HEK293 (cell line): ENCODE data around the gene TTLL3.

Experiments used
- CTCF ChIA-PET: fragments of 350-600 bp; formaldehyde crosslinking; extraction: SDS; loops from one replicate; lab custom pipeline; 2021; ENCODE audit warnings: antibody characterized with exemption; lab: Yijun Ruan, JAX
- POLR2A ChIA-PET: fragments of 300-600 bp; formaldehyde crosslinking; extraction: SDS; loops from one replicate; lab custom pipeline; 2020; ENCODE audit warnings: antibody characterized with exemption, inconsistent platforms; lab: Yijun Ruan, JAX
- H3K27ac ChIP-seq: fragments of 200-500 bp; sonication (Bioruptor generic); 2 replicates; pipeline ENCODE4 v1.5.1; 2014; ENCODE audit warnings: low read depth, low read length, control low read depth, inconsistent platforms; ENCODE audit errors: extremely low read depth
- H3K36me3 ChIP-seq, 2 experiments: fragments of 200-500 bp in 1 of 2; sonication (Bioruptor generic) in 1 of 2; 1 replicate in 1 of 2; 2 replicates in 1 of 2; pipeline ENCODE4 v1.5.1; 2014 to 2017; ENCODE audit warnings: inconsistent platforms in 2 of 2, low read length in 2 of 2; ENCODE audit not compliant: control insufficient read depth in 2 of 2, insufficient read depth in 1 of 2
- H3K4me1 ChIP-seq: fragments of 200-500 bp; sonication (Bioruptor generic); 2 replicates; pipeline ENCODE4 v1.5.1; 2014; ENCODE audit warnings: mild to moderate bottlenecking, low read length, inconsistent platforms; ENCODE audit not compliant: control insufficient read depth, insufficient read depth
- H3K4me3 ChIP-seq: 2 replicates; pipeline ENCODE4 v1.5.1; 2011; ENCODE audit warnings: low read depth, mild to moderate bottlenecking, control low read depth, low read length, moderate library complexity
- H3K9me3 ChIP-seq: fragments of 200-500 bp; sonication (Bioruptor generic); 2 replicates; pipeline ENCODE4 v1.5.1; 2014; ENCODE audit warnings: low read depth, low read length, inconsistent platforms; ENCODE audit not compliant: control insufficient read depth, insufficient read depth
- EGR2 ChIP-seq: fragments of 450-650 bp; formaldehyde crosslinking; IDR thresholded peaks from 2 replicates; pipeline ENCODE4 v1.5.1; 2016; ENCODE audit warnings: low read depth, missing biosample characterization, missing genetic modification characterization
- GLIS2 ChIP-seq: fragments of 450-650 bp; formaldehyde crosslinking; IDR thresholded peaks from 2 replicates; pipeline ENCODE4 v1.5.1; 2016; ENCODE audit warnings: missing biosample characterization, missing genetic modification characterization
- IKZF3 ChIP-seq: fragments of 450-650 bp; IDR thresholded peaks from 2 replicates; pipeline ENCODE4 v1.5.0; 2018; ENCODE audit warnings: missing biosample characterization, mild to moderate bottlenecking, missing genetic modification characterization, moderate library complexity
- KLF7 ChIP-seq: fragments of 450-650 bp; formaldehyde crosslinking; IDR thresholded peaks from 2 replicates; pipeline ENCODE4 v1.5.1; 2016; ENCODE audit warnings: missing biosample characterization, missing genetic modification characterization, borderline replicate concordance
- KLF8 ChIP-seq: fragments of 450-650 bp; formaldehyde crosslinking; IDR thresholded peaks from 2 replicates; pipeline ENCODE4 v1.5.1; 2016; ENCODE audit warnings: missing biosample characterization, missing genetic modification characterization
- OSR2 ChIP-seq: fragments of 450-650 bp; formaldehyde crosslinking; IDR thresholded peaks from 2 replicates; pipeline ENCODE4 v1.5.1; 2016; ENCODE audit warnings: missing biosample characterization, missing genetic modification characterization
- PATZ1 ChIP-seq: fragments of 450-650 bp; formaldehyde crosslinking; IDR thresholded peaks from 2 replicates; pipeline ENCODE4 v1.5.1; 2016; ENCODE audit warnings: missing biosample characterization, missing genetic modification characterization
- SCRT1 ChIP-seq: fragments of 450-650 bp; formaldehyde crosslinking; IDR thresholded peaks from 2 replicates; pipeline ENCODE4 v1.5.1; 2016; ENCODE audit warnings: missing biosample characterization, missing genetic modification characterization, borderline replicate concordance
- SETDB1 ChIP-seq: IDR thresholded peaks from one replicate; pipeline ENCODE4 v1.6.1; 2017; ENCODE audit warnings: mild to moderate bottlenecking, low read length, moderate library complexity, mixed read lengths; ENCODE audit not compliant: insufficient read length
- SP3 ChIP-seq: fragments of 450-650 bp; formaldehyde crosslinking; IDR thresholded peaks from 2 replicates; pipeline ENCODE4 v1.5.1; 2016; ENCODE audit warnings: missing biosample characterization, missing genetic modification characterization
- ZBTB17 ChIP-seq: fragments of 450-650 bp; formaldehyde crosslinking; IDR thresholded peaks from 2 replicates; pipeline ENCODE4 v1.5.1; 2016; ENCODE audit warnings: missing biosample characterization, missing genetic modification characterization
- ZBTB26 ChIP-seq: fragments of 450-650 bp; formaldehyde crosslinking; optimal IDR thresholded peaks from 2 replicates; pipeline ENCODE3; 2016; ENCODE audit warnings: missing biosample characterization, mild to moderate bottlenecking, missing genetic modification characterization
- ZBTB48 ChIP-seq: fragments of 450-650 bp; formaldehyde crosslinking; IDR thresholded peaks from 2 replicates; pipeline ENCODE4 v1.5.1; 2016; ENCODE audit warnings: missing biosample characterization, missing genetic modification characterization
- ZBTB8A ChIP-seq: fragments of 450-650 bp; formaldehyde crosslinking; IDR thresholded peaks from 2 replicates; pipeline ENCODE4 v1.5.1; 2016; ENCODE audit warnings: missing biosample characterization, missing genetic modification characterization
- ZEB2 ChIP-seq: fragments of 450-650 bp; formaldehyde crosslinking; IDR thresholded peaks from 2 replicates; pipeline ENCODE4 v1.5.1; 2016; ENCODE audit warnings: missing biosample characterization, missing genetic modification characterization
- ZIC2 ChIP-seq: fragments of 450-650 bp; formaldehyde crosslinking; IDR thresholded peaks from 2 replicates; pipeline ENCODE4 v1.5.1; 2016; ENCODE audit warnings: missing biosample characterization, missing genetic modification characterization
- ZNF133 ChIP-seq: fragments of 450-650 bp; formaldehyde crosslinking; IDR thresholded peaks from 2 replicates; pipeline ENCODE4 v1.5.1; 2016; ENCODE audit warnings: missing biosample characterization, missing genetic modification characterization
- ZNF202 ChIP-seq: fragments of 450-650 bp; formaldehyde crosslinking; IDR thresholded peaks from 2 replicates; pipeline ENCODE4 v1.5.1; 2016; ENCODE audit warnings: missing biosample characterization, missing genetic modification characterization, borderline replicate concordance
- ZNF266 ChIP-seq: fragments of 450-650 bp; formaldehyde crosslinking; IDR thresholded peaks from 2 replicates; pipeline ENCODE4 v1.5.1; 2016; ENCODE audit warnings: missing biosample characterization, missing genetic modification characterization, low read depth
- ZNF274 ChIP-seq, 2 experiments: fragments of 200-500 bp in 1 of 2; fragments of 450-650 bp in 1 of 2; sonication (Bioruptor generic) in 1 of 2; formaldehyde crosslinking in 1 of 2; IDR thresholded peaks; 2 replicates each; pipeline versions ENCODE4 v1.5.1 to v1.6.1; 2014 to 2016; ENCODE audit warnings: borderline replicate concordance in 1 of 2, inconsistent platforms in 1 of 2, low read length in 1 of 2, missing biosample characterization in 1 of 2, missing genetic modification characterization in 1 of 2
- ZNF423 ChIP-seq: fragments of 450-650 bp; formaldehyde crosslinking; IDR thresholded peaks from 2 replicates; pipeline ENCODE4 v1.5.1; 2016; ENCODE audit warnings: missing biosample characterization, missing genetic modification characterization
- ZNF560 ChIP-seq: fragments of 450-650 bp; formaldehyde crosslinking; IDR thresholded peaks from 2 replicates; pipeline ENCODE4 v1.5.1; 2017; ENCODE audit warnings: missing biosample characterization, missing genetic modification characterization, borderline replicate concordance
- ZNF561 ChIP-seq: fragments of 450-650 bp; IDR thresholded peaks from 2 replicates; pipeline ENCODE4 v1.5.1; 2018; ENCODE audit warnings: missing biosample characterization, missing genetic modification characterization, borderline replicate concordance
- ZNF585B ChIP-seq: fragments of 450-650 bp; formaldehyde crosslinking; IDR thresholded peaks from 2 replicates; pipeline ENCODE4 v1.5.1; 2016; ENCODE audit warnings: missing biosample characterization, missing genetic modification characterization
- ZNF596 ChIP-seq: fragments of 450-650 bp; IDR thresholded peaks from 2 replicates; pipeline ENCODE4 v1.5.0; 2018; ENCODE audit warnings: missing biosample characterization, mild to moderate bottlenecking, missing genetic modification characterization, moderate library complexity
- ZNF624 ChIP-seq: fragments of 450-650 bp; formaldehyde crosslinking; IDR thresholded peaks from 2 replicates; pipeline ENCODE4 v1.5.1; 2017; ENCODE audit warnings: missing biosample characterization, missing genetic modification characterization
- ZNF645 ChIP-seq: fragments of 450-650 bp; formaldehyde crosslinking; IDR thresholded peaks from 2 replicates; pipeline ENCODE4; 2016; ENCODE audit warnings: missing biosample characterization, missing genetic modification characterization
- ZNF692 ChIP-seq: fragments of 450-650 bp; formaldehyde crosslinking; IDR thresholded peaks from 2 replicates; pipeline ENCODE4 v1.5.1; 2016; ENCODE audit warnings: missing biosample characterization, missing genetic modification characterization
- ZNF843 ChIP-seq: fragments of 450-650 bp; formaldehyde crosslinking; IDR thresholded peaks from 2 replicates; pipeline ENCODE4 v1.5.1; 2016; ENCODE audit warnings: missing biosample characterization, missing genetic modification characterization
- ZSCAN23 ChIP-seq: fragments of 450-650 bp; formaldehyde crosslinking; IDR thresholded peaks from 2 replicates; pipeline ENCODE4 v1.5.1; 2016; ENCODE audit warnings: missing biosample characterization, missing genetic modification characterization
- ZXDB ChIP-seq: fragments of 450-650 bp; formaldehyde crosslinking; IDR thresholded peaks from 2 replicates; pipeline ENCODE4 v1.5.1; 2016; ENCODE audit warnings: missing biosample characterization, missing genetic modification characterization

Gene TTLL3

GRCh38 chr3:9769012-9769411 lies 41.0 kb upstream of the TTLL3 start (continued):
- peak; percentile 78; the same call in 1 of the 2 replicates for TF ChIP-seq ZNF645
- TF ChIP-seq ZSCAN23: 0 out of 2 replicates have a peak, but pooled peaks have one; percentile 21
- no peak for TF ChIP-seq ZNF266
- TF ChIP-seq ZBTB48 (tag by site-specific recombination): peak; percentile 36
- no peak for TF ChIP-seq ZXDB (tag by site-specific recombination)

GRCh38 chr3:9769426-9770275 lies 40.4 kb upstream of the TTLL3 start, which contains the start of gene CAMK1:
Gene CAMK1, minus strand, starts transcription at chr3:9769947. Its CDS starts 2,198 bp downstream, at chr3:9767749.
- CTCF ChIA-PET: interaction anchor here (0.6 to 0.7 kb wide), 2 partner anchors 9 to 43 kb away, joined by 3 to 4 read pairs; no protein-coding TSS in a partner anchor
- peak within 1 kb of the TSS; percentile 76; the same call in 1 of the 2 replicates for H3K27ac ChIP-seq
- POLR2A ChIA-PET: interaction anchor here (0.5 to 2.6 kb wide), 11 partner anchors 9 to 383 kb away, joined by 3 to 18 read pairs (median 4); partner anchors contain the start of genes ARPC4, BRPF1, CRELD1 and OGG1
- TF ChIP-seq KLF7 (no peak), KLF8 (tag by site-specific recombination) (peak; percentile 14; the same call in 1 of the 2 replicates), ZNF624 (tag by site-specific recombination) (no peak), EGR2 (tag by site-specific recombination) (no peak), ZNF274 (IDR thresholded peaks at IDR 0.05; ENCODE audit: low read length) (no peak), ZNF274 (tag by site-specific recombination; IDR thresholded peaks at IDR 0.05; ENCODE audit: borderline replicate concordance) (no peak), ZIC2 (peak; percentile 86), ZNF423 (peak; percentile 86), ZBTB8A (tag by site-specific recombination) (peak; percentile 63), GLIS2 (tag by site-specific recombination) (peak; percentile 67; the same call in 1 of the 2 replicates), ZNF133 (no peak), OSR2 (tag by site-specific recombination) (no peak), ZNF560 (tag by site-specific recombination) (no peak), IKZF3 (tag by site-specific recombination) (peak; percentile 82), SETDB1 (no peak), SCRT1 (tag by site-specific recombination) (no peak), ZNF843 (no peak), ZBTB26 (tag by site-specific recombination) (peak; percentile 56), ZNF585B (no peak), SP3 (tag by site-specific recombination) (0 out of 2 replicates have a peak, but pooled peaks have one; percentile 26), ZEB2 (tag by site-specific recombination) (0 out of 2 replicates have a peak, but pooled peaks have one; percentile 23), ZBTB17 (tag by site-specific recombination) (peak; percentile 20), ZNF202 (tag by site-specific recombination) (no peak), PATZ1 (tag by site-specific recombination) (peak; percentile 48; the same call in 1 of the 2 replicates), ZNF561 (tag by site-specific recombination) (peak; percentile 95; the same call in 1 of the 2 replicates), ZNF692 (tag by site-specific recombination) (peak; percentile 4; the same call in 1 of the 2 replicates), ZNF596 (tag by site-specific recombination) (peak; percentile 55; the same call in 1 of the 2 replicates)

More at GRCh38 chr3:9769426-9770275, 40.4 kb upstream of the TTLL3 start, which contains the start of gene CAMK1:
- Histone ChIP-seq H3K4me1 (peaks cover 9% of the 10 kb centered on the region), H3K9me3 (no peaks in the 10 kb centered on the region), H3K4me3 (peak within 1 kb of the TSS; percentile 67), H3K36me3 (peaks cover 0 to 24% of the 10 kb centered on the region in 2 experiments; a peak in 1 of 3 replicates)
